ELR (cell line): Measurements from ENCODE around the gene USP53.
"Not testable (repeated sequence)": the region's sequence is repeated elsewhere in the genome, so short reads cannot be mapped to it uniquely, and the experiment has no call there.

Experiments
- DNase-seq: peaks from one replicate; pipeline ENCODE4 v3.0.0-alpha.2; 2015; ENCODE audit warnings: low read depth

USP53 gene

DNA sequence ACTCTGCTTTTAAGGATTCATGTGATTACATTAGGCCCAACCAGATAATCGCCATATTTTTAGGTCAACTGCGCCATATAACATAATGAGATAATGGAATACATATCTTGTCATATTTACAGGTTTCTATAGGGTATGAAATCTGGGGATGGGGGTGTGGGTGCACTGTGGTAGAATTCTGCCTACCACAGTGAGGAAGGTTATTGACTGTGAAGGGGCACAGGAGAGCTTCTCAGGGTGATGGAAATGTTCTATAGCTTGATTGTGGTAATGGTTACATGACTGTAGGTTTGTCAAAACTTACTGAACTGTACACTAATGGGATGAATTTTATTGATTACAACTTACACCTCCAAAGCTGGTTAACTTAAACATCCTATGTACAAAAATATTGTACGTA, 15.9 kb downstream of the USP53 start:
- no peak for DNase-seq

DNA sequence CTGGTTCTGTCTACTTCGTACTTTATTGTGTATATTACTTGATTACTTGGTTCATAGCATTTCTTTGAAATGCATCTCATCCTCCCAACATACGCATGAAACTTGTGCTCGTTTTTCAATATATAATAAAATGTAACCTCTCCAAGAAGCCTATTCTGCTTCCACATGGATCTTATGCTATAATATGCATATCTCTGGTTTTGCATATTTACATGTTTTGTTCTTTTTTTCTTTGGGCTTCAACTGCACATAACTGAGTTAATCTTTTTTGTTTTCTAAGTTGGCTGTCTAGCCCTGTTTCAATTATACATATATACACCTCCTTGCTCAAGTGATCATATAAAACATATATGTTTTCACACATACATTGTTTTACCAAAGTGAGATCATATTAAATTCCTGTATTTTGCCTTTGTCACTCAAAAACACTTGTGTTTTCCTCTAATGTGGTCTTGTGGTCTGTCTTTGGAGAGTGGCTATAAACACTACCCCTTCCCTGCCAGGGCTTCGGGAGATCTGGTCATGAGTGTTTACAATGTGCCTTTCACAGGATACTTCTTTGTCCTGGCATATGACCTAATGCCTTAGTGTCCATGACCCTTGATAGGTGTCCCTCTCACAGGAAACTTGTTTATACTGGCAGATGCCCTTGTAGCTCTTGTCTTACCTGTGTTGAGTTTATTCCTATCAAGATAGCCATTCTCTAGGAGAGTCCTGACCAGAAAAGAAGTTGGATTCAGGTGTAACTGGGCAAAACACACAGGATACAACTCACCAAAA, 17.6 kb downstream of the USP53 start:
- no peak for DNase-seq

DNA sequence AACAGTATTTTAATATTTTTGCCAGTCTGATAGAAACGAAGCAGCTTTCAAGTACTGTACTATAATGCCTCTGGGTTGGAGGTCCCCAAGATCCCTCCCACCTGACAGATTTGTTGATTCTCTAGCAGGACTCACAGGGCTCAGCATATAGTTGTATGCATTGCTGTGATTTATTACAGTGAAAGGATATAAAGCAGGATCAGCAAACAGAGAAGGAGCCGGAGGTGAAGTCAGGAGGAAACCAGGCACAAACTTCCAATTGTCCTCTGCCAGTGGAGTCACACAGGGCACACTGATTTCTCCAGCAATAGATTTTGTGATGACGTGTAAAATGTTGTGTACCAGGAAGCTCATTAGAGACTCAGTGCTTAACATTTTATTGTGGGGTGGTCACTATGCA, 19.0 kb downstream of the USP53 start:
- no peak for DNase-seq

DNA sequence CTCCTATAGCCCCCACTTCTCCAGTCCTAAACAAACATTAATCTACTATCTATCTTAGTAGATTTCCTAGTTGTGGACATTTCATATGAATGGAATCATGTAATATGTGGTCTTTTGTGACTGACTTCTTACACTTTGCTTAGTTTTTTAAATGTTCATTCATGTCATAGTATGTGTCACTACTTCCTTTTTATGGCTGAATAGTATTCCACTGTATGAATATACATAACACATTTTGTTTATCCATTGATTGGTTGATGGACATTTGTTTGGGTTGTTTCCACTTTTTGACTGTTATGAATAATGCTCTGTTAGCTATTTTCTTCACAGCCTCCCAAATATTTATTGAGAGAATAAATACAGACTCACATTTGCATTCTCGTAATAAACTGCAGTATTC, 19.8 kb downstream of the USP53 start:
- DNase-seq, result no peak

DNA sequence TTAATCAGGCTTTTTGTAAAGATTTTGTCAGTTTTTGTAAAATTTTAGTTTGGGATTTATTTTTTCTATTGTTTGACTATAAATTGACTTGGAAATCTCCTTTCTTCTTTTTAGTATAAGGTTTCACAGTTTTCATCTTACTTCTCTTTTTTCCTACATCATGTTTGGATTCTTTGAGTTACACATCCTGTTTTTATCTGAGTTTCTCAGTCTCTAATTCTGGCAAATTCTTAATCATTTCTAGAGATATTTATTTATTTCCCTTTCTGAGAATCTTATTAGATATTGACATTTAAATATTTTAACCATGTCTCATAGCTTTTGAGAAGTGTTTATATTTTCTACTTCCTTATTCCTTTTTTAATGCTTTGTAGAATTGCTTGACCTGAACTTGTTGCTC, 20.7 kb downstream of the USP53 start:
- DNase-seq, result peak; percentile 22

DNA sequence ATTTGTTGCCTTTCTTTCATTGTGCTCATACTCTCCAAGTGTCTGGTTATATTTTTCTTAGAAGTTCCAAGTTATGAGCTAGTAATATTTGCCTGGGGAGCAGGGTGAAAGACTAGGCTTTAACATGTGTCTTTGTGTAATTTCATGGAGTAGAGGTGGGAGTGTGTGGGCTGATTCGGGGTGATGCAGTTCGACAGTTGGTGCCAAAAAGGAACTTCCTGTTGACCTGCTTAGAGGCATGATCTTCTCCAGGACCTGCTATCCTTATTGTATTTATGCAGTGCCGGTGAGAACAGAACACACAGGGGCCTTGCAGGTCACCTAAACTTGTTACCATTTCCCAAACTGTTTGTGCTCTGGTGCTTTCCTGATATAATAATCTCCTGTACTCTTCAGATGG, 21.2 kb downstream of the USP53 start:
- DNase-seq, result peak; percentile 28

DNA sequence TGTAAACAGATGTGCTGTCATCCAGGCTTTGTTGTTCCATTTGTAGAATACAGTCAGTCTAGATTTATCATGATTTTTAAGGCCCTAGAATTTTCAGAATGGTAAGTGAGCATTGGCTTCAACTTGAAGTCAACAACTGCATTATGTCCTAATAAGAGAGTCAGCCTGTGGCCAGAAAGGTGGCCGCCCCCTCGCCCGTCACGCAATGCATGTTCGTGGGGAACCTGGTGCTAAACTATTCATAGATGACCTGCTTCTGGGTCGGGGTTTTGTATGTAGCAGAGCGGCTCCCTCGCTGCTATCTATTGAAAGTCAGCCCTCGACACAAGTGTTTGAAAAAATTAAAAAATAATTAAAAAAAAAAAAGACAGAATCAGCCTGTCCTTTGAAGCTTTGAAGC, 24.7 kb downstream of the USP53 start:
- DNase-seq, result no peak

DNA sequence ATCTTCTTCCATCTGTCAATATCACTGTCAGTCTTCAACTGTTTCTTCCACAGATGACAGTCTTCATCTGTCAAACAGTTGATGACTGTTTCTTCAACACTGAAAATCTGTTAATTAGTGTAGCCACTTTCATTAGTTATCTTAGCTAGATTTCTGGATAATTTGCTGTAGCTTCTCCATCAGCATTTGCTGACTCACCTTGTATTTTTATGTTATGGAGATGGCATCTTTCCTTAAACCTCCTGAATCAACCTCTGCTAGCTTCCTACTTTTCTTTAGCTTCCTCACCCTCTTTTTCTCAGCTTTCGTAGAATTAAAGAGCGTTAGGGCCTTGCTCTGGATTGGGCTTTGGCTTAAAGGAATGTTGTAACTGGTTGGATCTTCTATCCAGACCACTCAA, 25.1 kb downstream of the USP53 start:
- DNase-seq, result no peak

DNA sequence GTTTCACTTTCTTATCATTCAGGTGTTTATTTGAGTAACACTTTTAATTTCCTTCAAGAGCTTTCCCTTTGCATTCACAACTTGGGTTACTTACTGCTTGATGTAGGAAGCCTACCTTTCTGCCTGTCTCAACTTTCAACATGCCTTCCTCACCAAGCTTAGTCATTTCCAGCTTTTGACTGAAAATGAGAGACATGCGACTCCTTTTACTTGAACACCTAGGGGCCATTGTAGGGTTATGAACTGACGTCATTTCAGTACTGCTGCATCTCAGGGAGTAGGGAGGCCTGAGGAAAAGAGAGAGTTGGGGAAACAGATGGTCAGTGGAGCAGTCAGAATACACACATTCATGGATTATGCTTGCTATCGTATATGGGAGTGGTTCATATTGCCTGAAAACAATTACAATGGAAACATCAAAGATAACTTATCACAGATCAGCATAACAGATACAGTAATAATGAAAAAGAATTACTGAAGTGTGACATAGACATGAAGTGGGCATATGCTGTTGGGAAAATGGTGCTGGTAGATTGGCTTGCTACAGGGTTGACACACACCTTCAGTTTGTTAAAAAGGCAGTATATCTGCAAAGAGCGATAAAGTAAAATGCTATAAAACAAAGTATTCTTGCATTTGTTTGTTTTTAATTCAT, 25.7 kb downstream of the USP53 start:
- no peak for DNase-seq

DNA sequence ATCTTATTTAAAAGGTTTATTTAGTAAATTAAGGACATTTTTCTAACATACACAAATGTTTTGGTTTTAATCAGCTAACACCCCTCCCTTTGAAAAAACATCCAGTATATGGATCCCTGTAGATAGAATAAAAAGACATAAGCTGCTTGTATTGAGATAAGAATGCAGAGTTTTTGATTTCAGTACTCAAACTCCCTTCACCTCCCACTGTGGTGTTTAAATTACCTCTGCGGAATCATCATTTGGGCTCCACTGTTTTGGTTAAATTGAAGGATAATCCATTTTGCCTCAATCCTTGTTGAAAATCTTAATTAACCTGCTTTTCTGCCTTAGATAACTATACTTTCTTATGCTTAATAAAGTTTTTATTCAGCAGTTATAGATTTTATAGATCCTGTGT, 27.6 kb downstream of the USP53 start:
- no peak for DNase-seq

DNA sequence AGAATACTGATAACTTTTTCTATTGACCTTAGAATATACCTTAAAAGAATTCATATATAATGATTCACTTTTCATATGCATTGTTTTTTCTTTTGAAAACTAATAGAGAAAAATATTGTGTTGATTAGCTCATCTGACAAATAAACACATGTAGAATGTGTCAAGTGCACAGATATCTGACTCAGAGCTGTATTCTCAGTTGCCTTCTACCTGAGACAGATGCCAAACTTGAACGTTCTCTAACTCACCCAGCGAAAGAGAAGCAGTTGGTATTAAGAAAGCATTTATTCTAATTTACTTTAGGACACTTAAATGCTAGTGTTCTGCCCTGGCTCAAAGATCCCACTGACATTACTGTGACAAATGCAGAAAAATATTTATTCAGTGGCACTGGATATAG, 28.1 kb downstream of the USP53 start:
- no peak for DNase-seq

DNA sequence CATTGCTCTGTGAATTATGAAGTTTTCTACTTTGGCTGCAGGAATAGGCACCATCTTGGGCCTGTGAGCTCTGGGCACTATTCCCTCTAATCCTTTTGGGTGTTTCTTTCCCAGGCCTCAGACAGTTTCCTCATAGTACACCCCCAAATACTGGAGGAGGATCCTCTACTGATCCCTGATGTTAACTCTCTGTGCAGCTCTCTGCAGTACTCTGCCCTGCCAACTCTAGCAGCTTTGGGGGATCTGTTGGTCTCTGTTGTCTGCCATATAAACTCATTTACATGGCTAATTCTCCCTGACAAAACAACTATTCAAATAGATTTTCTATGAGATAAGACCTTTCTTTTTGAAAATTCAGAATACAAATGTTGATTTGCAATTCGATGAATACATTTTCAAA, 29.9 kb downstream of the USP53 start:
- DNase-seq, result no peak

DNA sequence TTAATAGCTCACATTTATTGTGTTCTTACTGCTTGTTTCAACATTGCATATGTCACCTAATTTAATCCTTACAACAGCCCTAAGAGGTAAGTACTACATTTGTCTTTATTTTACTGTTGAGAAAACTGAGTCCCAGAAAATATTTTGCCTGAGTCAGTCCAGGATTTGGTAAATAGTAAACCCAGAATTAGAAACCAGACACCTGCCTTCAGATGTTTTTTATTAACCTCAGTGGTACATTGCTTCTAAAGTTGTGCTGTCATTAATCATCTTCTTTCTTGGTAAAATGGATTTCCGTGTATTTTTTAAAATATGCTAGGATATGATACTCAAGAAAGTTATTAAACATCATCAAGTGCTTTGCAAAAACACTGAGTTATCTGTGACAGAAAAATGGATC, 31.4 kb downstream of the USP53 start:
- DNase-seq, result no peak

DNA sequence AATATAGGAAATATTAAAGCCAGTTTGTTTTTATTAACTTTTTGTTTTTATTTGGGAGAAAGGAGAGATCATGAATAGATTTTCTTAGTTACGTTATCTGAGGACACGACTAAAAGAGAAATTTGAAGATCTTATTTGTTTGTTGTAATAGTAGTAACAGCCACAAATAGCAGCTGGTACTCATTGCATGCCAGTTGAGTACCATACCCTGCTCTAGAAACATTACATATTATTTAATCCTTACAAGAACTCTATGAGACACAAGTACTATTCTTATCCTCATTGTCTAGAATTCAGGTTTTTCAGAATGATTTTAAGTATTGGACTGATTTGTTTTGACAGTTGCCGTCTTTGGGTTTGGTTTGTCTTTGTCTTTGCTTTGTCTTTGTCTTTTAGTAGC, 31.8 kb downstream of the USP53 start:
- no peak for DNase-seq

DNA sequence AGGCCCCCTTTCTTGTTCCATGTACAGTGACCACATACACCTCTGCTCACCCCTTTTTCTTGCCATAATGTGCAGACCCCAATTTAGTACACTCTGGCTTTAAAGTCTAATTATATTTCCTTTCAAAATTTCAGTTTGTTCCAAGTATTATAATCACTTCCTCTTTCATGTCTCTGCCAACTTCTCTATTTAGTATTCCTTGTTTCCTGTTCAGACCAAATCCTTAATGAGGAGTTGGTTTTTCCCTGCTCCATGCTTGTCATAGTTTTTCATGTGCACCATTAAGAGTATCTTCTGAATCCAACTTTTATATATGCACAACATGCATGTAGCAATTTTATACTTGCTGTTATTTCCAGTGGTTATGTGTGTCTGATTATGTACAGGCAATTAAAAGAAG, 32.3 kb downstream of the USP53 start:
- DNase-seq, result no peak

DNA sequence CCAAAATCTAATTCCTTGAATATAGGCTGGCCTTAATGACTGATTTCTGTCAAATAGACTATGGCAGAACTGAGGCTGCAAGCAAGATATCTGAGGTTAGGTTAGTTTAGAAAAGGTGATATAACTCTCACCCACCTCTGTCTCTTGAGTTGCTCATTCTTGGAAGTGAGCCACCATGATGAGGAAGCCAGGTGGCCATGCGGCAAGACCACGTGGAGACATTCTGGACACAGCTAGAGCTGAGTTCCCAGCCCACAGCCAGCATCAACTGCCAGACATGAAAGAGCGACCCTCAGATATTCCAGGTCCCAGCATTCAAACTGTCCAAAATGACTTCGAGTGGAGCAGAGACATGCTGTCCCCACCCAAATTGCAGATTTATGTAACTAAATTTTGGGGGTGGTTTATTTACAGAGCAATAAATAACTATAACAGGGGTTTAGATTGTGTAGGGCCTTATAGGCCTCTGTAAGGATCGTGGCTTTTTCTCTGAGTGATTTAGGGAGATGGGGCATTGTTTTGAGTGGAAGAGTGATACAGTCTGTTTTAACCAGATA, 33.7 kb downstream of the USP53 start:
- DNase-seq, result no peak

DNA sequence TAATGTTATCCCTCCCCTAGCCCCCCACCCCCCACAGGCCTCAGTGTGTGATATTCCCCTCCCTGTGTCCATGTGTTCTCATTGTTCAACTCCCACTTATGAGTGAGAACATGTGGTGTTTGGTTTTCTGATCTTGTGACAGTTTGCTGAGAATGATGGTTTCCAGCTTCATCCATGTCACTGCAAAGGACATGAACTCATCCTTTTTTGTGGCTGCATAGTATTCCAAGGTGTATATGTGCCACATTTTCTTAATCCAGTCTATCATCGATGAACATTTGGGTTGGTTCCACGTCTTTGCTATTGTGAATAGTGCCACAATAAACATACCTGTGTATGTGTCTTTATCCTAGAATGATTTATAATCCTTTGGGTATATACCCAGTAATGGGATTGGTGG, 38.5 kb downstream of the USP53 start:
- DNase-seq, result not testable (repeated sequence)

DNA sequence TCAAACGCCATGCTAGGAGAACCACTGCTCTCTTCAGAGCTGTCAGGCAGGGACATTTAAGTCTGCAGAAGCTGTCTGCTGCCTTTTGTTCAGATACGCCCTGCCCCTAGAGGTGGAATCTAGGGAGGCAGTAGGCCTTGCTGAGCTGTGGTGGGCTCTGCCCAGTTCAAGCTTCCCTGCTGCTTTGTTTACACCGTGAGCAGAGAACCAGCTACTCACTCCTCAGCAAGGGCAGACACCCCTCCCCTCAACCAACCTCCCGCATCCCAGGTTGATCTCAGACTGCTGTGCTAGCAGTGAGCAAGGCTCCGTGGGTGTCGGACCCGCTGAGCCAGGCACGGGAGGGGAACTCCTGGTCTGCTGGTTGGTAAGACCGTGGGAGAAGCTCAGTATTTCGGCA, 42.7 kb downstream of the USP53 start:
- DNase-seq, result not testable (repeated sequence)

DNA sequence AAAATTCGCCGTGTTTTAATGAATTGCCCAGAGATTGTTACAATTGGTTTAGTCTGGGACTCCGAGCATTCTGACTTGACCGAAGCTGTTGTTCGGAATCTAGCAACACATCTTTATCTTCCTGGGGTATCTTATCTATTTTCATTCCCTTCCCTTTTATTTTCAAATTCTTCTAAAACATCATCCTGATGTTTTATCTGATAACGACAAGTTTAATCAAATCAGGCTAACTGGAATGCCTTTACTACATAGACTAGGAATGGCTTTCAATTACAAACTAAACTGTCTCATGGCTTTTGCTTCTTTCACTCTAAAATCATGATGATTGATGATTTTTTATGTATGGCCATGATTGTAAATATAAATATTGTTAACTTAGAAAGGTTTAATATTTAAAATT, 48.0 kb downstream of the USP53 start:
- DNase-seq, result no peak

DNA sequence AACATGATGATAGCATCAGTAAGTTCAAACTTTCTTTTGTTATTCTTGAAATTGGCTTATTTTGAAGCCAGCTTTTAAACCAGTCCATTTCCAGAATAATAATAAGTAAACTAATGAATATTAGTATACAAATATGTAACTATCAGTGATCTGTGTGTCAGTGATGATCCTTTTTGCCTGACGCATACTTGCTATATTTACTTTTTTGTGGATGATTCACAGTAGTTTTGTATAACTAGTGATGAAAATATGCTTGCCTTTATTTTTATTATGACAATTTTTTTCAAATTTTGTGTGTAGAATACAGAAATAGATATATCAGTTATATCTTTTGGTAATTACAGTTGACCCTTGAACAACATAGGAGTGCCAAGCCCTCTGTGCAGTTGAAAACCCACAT, 49.5 kb downstream of the USP53 start:
- peak; percentile 30 for DNase-seq

DNA sequence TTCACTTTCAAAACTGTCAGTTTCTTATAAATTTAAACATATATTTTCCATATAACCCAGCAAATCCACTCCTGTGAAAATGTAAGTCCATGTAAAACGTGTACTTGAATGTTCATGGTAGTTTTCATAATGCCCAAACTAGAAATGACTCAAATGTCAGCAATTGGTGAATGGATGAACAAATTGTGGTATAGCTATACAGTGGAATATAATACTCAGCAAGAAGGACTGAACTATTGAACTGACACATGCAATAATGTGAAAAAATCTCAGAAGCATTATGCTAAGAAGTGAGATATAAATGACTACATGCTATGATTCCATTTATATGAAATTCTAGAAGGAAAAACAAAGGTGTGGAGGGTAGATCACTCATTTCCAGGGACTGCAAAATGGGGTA, 52.2 kb downstream of the USP53 start:
- no peak for DNase-seq

DNA sequence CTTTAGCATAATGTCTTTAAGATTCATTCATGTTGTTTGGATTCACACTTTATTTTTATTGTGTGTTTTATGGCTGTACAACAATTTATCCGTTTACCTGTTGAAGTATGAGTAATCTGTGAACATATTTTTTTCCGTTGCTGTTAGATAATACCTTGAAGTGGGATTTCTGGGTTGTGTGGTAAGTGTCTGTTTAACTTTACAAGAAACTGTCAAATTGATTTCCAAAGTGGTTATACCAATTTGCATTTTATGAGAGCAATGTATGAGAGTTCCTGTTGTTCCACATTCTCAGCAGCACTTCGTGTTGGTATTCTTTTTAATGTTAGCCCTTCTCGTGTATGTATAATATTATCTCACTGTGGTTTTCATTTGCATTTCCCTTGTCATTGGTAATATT, 53.6 kb downstream of the USP53 start:
- no peak for DNase-seq

DNA sequence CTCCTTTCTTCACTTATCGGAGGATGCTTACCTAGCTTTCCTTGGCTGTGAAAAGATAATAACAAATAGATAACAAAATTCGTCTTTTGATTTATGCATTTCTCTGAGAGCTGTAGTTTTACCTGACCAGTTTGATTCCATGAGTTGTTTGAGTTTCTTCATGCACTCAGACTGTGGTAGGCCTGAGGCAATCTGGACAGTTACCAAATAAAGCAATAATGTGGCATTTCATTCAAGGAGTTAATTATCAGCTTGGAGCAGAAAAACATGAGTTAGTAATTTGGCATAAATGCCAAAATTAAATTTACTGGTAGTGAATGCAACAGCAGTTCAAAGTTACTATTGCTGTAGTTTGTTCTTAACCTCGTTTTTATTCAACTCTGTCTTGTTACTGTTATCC, 56.0 kb downstream of the USP53 start:
- no peak for DNase-seq
